Epithelial cell of proximal tubule (primary cell): ENCODE results near the gene TOLLIP. TPM values are rescaled to one million over a fixed set of nuclear protein-coding genes. Genes with fewer than 3 reads are reported as not detected.
"Not testable (repeated sequence)": the region's sequence is repeated elsewhere in the genome, so short reads cannot be mapped to it uniquely, and the experiment has no call there.

Experiments
- DNase-seq: peaks from one replicate; pipeline ENCODE4 v3.0.0-alpha.2; 2011; ENCODE audit warnings: low read depth
- H3K4me3 ChIP-seq: 2 replicates; pipeline ENCODE4 v1.5.1; 2011; ENCODE audit warnings: low read depth, mild to moderate bottlenecking, low read length
- total RNA-seq: library from RNA; depleted of rRNA; stranded (reverse); fragments of >200 nt; gene quantifications from 2 replicates; pipeline ENCODE4 v1.2.3, GENCODE V29; 2015
- TF ChIP-seq, protein P1 (sequence below): conservative IDR thresholded peaks from 2 replicates; pipeline ENCODE4 v1.5.1; 2012; ENCODE audit warnings: low read depth, mild to moderate bottlenecking, low read length

The TOLLIP gene
- total RNA-seq, 1 donor from 2014 or later, result 22.0 TPM

DNA sequence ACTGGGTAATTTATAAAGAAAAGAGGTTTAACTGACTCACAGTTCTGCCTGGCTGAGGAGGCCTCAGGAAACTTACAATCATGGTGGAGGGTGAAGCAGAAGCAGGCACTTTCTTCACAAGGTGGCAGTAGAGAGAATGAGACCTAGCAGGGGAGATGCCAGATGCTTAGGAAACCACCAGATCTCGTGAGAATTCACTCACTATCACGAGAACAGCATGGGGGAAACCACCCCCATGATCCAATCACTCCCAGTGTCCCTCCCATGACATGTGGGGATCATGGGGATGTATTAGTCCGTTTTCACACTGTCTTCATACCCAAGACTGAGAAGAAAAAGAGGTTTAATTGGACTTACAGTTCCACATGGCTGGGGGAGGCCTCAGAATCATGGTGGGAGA is 45.0 kb downstream of the TOLLIP start:
- not testable (repeated sequence) for H3K4me3 ChIP-seq
- TF ChIP-seq, protein P1, sequence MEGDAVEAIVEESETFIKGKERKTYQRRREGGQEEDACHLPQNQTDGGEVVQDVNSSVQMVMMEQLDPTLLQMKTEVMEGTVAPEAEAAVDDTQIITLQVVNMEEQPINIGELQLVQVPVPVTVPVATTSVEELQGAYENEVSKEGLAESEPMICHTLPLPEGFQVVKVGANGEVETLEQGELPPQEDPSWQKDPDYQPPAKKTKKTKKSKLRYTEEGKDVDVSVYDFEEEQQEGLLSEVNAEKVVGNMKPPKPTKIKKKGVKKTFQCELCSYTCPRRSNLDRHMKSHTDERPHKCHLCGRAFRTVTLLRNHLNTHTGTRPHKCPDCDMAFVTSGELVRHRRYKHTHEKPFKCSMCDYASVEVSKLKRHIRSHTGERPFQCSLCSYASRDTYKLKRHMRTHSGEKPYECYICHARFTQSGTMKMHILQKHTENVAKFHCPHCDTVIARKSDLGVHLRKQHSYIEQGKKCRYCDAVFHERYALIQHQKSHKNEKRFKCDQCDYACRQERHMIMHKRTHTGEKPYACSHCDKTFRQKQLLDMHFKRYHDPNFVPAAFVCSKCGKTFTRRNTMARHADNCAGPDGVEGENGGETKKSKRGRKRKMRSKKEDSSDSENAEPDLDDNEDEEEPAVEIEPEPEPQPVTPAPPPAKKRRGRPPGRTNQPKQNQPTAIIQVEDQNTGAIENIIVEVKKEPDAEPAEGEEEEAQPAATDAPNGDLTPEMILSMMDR, result peak; percentile 42
- DNase-seq, result peak; percentile 39

DNA sequence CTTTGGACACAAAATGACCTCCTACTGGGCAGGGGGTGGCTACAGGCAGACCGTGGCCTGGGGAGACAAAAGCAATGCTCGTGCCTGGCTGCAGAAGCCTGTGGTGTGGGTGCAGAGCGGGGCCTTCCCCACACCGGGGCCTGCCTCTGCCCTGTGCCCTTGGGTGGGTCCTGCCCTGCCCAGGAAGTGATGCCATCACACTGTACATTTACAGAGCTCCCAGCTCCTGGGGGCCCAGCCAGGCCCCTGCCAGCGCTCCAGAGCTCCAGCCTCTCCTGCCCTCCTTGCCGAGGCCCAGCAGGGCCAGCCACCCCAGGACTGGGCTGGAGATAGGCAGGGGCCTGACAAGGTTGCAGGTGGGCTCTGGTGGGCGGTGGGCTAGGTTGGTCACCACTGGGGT is 46.4 kb downstream of the TOLLIP start:
- peak overlapping the region; percentile 60 for H3K4me3 ChIP-seq
- no peak for DNase-seq
- TF ChIP-seq, protein P1, result no peak

DNA sequence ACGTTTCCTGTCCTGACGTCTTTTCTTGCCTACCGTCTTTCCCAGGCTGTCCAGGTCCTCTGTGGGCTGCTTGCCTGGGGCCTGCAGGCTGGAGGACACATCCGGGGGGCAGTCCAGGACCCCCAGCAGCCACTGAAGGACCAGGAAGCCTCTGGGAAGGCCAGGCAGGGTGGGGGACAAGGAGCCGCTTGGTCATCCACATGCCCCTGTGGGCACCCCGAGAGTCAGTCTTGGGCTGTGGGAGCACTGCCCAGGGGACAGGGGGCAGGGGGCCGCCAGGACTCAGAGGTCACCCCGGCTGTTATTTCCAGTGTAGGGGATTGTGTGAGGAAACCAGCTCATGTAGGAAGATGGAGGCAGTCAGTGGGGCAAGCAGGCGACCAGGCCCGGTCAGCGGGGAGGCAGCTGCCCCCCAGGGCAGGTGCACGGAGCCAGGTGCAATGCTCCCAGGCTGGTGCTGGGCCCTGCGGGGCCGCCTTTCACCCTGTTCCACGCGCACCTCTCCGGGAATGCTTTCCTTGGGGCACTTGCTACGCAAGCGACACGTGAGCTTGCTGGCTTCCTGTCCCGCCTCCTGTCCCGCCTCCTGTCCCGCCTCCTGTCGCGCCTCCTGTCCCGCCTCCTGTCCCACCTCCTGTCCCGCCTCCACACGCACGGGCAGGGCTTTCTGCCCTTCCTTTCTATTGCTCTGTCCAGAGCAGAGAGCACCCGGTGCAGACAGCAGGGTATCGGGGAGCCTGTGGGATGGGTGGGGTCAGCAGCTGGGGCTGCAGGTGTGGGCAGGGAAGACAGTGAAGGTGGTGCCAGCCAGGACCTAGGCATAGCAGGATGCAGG is 47.0 kb downstream of the TOLLIP start:
- peak; percentile 44 for DNase-seq
- TF ChIP-seq, protein P1, result no peak
- peak overlapping the region; percentile 60 for H3K4me3 ChIP-seq

DNA sequence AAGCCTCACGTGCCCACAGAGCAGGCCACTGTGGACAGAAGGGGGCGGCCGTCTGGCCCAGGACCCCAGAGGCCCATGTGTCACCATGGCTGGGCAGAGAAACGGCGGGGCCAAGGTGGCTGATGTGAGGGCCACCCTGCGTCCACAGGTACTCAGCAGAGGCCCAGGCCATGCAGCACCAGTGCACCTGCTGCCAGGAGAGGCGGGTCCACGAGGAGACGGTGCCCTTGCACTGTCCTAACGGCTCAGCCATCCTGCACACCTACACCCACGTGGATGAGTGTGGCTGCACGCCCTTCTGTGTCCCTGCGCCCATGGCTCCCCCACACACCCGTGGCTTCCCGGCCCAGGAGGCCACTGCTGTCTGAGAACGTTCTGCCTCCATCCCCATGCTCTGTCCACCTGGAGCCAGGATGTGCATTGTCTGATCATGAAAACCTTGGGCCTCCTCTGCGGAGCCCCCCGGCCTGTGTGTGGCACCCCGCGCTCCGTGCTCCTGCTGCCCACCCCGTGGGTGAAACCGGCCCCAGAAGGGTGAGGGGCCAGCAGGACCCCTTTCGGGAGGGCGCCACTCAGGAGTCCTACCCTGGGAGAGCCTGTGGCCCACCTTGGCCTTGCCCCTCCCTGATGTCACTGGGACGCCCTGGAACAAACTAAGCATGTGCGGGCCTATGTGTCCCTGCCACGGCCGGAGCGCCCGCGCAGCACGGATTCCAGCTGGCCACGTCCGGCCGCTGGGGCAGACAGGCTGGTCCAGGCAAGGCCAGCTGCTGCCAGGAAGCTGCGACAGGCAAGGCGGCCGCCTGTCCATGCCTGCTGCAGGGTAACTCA is 48.0 kb downstream of the TOLLIP start:
- TF ChIP-seq, protein P1, result no peak
- no peak for DNase-seq
- no peak overlapping the region for H3K4me3 ChIP-seq

DNA sequence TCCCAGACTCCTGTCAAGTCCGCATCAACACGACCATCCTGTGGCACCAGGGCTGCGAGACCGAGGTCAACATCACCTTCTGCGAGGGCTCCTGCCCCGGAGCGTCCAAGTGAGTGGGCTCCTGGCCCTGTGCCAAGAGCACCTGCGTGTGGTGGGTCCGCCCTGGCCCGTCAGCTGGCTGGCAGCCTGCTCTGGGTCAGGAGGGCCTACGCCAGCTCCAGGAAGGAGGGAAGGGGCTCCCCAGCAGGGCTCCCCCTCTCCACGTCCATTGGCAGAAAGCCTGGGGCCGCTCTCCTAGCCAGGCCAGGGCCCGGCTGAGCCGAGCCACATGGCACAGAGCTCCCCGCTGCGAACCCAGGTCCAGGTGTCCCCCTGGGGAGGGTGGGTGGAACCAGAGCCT is 48.8 kb downstream of the TOLLIP start:
- DNase-seq, result no peak
- no peak overlapping the region for H3K4me3 ChIP-seq
- TF ChIP-seq, protein P1, result no peak

DNA sequence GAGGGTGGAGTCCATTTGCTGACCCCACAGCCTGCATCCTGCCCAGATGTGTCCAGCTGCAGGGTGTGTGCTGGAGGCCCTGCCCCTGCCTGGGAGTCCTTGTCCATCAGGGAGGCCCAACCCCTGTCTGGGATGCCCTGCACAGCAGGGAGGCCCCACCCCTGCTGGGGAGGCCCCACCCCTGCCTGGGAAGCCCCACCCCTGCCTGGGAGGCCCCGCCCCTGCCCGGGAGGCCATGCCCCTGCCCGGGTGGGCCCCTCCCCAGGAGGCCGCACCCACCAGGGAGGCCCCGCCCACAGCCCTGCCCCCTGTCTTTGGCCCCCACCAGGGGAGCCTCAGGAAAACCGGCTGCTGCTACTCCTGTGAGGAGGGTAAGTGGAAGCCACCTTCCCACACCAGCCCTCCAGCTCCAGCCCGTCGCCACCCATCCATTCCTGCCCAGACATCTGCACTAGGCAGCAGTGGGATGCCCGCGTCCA is 49.4 kb downstream of the TOLLIP start:
- no peak overlapping the region for H3K4me3 ChIP-seq
- TF ChIP-seq, protein P1, result no peak
- DNase-seq, result no peak
